Activated CD4-positive, alpha-beta T cell treated with anti-CD3 and anti-CD28 coated beads for 4 hours (primary cell): Measurements from ENCODE around the gene SNRPB.

Source experiments
- DNase-seq, 2 donors: peaks; one replicate each; pipeline ENCODE4 v3.0.0-alpha.2; 2020

Gene SNRPB

DNA sequence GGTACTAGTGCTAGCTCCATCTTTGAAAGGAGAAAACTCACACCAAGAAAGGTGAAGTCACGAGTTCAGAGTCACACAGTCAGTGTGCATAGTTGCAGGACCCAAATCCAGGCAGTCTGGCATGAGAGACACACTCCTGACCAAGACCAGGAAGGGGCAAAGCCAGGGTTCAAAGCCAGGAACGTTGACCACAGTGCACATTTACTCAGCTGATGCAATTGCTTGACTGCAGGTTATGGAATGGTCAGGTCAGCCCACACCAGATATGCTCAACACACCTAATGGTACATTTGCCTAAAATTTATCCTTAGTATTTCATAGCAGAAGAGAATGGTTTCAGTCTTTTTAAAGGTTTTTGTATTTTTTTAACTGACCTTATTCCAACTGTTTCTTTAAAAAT, 52.2 kb downstream of the SNRPB start:
- no peak for DNase-seq

DNA sequence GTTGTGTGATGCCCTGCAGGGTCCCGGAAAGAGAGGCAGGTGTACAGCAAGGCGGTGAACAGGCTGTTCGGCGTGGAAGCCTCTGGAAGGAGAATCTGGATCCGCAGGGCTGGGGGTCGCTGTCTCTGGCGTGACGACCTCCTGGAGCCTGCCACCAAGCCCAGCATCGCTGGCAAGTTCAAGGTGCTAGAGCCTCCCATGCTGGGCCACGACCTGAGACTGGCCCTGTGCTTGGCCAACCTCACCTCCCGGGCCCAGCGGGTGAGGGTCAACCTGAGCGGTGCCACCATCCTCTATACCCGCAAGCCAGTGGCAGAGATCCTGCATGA, 53.4 kb downstream of the SNRPB start:
- no peak for DNase-seq

GRCh38 chr20:2416541-2417212, 53.9 kb downstream of the SNRPB start:
- DNase-seq, result no peak
